Medulla oblongata (tissue), 1 donor: ENCODE results near the gene TRMT2A.

Experiments
- DNase-seq: peaks from one replicate; pipeline ENCODE4 v3.0.0-alpha.2; 2015; ENCODE audit errors: extremely low spot score

Gene TRMT2A

GRCh38 chr22:20063271-20064139 lies 53.5 kb downstream of the TRMT2A start:
- DNase-seq = no peak

- DNase-seq = no peak
These were observed 54.3 kb downstream of the TRMT2A start for GRCh38 chr22:20062766-20063083.

- DNase-seq = no peak
These were observed 54.8 kb downstream of the TRMT2A start for GRCh38 chr22:20062043-20062765.
